HCT116 (cell line): ENCODE data around the gene SCN2B.

Experiments used
- ELF1 ChIP-seq: IDR thresholded peaks from 2 replicates; pipeline ENCODE4 v1.6.1; 2012; ENCODE audit warnings: low read depth, borderline replicate concordance
- RAD21 ChIP-seq: IDR thresholded peaks from 2 replicates; pipeline ENCODE4 v1.6.1; 2012; ENCODE audit warnings: low read depth, mild to moderate bottlenecking

GRCh38 chr11:118139578-118139977 lies 36.9 kb downstream of the SCN2B start:
- TF ChIP-seq ELF1 = no peak
- TF ChIP-seq RAD21 = no peak
